ENCODE results near the gene CEACAM8. TPM values are rescaled to one million over a fixed set of nuclear protein-coding genes. Genes with fewer than 3 reads are reported as not detected.

CEACAM8 gene
- total RNA-seq, 1 experiment from 2014 or later = not detected

DNA sequence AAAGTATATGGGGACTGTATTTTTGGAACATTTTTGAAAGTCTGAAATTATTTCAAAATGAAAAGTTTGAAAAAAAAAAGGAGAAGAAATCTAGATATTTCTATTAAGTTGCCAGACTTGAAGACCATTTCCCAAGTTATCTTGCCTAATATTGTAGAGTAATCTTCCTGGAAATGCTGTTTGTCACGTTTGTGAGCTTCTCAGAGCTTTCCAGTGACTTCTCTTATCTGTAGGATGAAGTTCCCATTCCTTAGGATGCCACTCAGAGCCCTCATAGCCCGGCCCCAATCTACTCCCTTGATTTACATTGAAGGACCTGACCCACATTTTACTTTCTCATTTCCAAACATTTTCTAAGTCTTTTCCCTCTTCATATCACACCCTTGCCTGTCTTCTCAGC is 23.6 kb downstream of the CEACAM8 start:
- Histone ChIP-seq H3K79me1 (ENCODE audit: insufficient read depth, low read depth, low read length, poor library complexity, severe bottlenecking) (no peaks in the 10 kb centered on the region), H3K4ac (ENCODE audit: low read depth, low read length) (no peak overlapping the region), H3K9ac (ENCODE audit: extremely low read depth, insufficient read length, low read length) (no peak overlapping the region), H2AFZ (ENCODE audit: low read length) (no peak overlapping the region), H2BK15ac (ENCODE audit: low read depth, low read length) (no peak overlapping the region), H3K18ac (ENCODE audit: insufficient read length, low read depth, low read length) (no peak overlapping the region), H3K23me2 (ENCODE audit: insufficient read length, low read depth, low read length, poor library complexity, severe bottlenecking) (no peaks in the 10 kb centered on the region), H4K91ac (ENCODE audit: insufficient read length, low read depth, low read length) (no peak overlapping the region), H4K8ac (replicated peaks; ENCODE audit: insufficient read length, low read depth, low read length) (no peak overlapping the region), H3K9me3 (ENCODE audit: control insufficient read depth, low read depth, low read length) (no peaks in the 10 kb centered on the region), H3K4me2 (ENCODE audit: insufficient read depth, insufficient read length, low read length) (no peak overlapping the region), H2BK20ac (ENCODE audit: low read depth, low read length, poor library complexity, severe bottlenecking) (no peak overlapping the region), H3K56ac (ENCODE audit: insufficient read length, low read depth, low read length) (no peak overlapping the region), H3K23ac (ENCODE audit: insufficient read length, low read depth, low read length) (no peak overlapping the region), H4K20me1 (ENCODE audit: control insufficient read depth, insufficient read depth, insufficient read length) (no peaks in the 10 kb centered on the region), H2AK5ac (ENCODE audit: insufficient read length, low read length) (no peak overlapping the region), H3K27me3 (ENCODE audit: insufficient read depth, low read length) (no peaks in the 10 kb centered on the region), H3K4me1 (ENCODE audit: insufficient read depth, low read length) (no peaks in the 10 kb centered on the region), H4K5ac (ENCODE audit: insufficient read length, low read depth, low read length) (no peak overlapping the region), H3K27ac (ENCODE audit: insufficient read length, low read depth, low read length) (no peak overlapping the region), H3K79me2 (ENCODE audit: insufficient read depth, low read length) (no peaks in the 10 kb centered on the region), H3K14ac (ENCODE audit: insufficient read depth, low read length) (no peak overlapping the region), H2BK12ac (ENCODE audit: insufficient read length, low read depth, low read length) (no peak overlapping the region), H2BK120ac (ENCODE audit: low read depth, low read length, poor library complexity, severe bottlenecking) (no peak overlapping the region), H3T11ph (ENCODE audit: low read length) (no peak overlapping the region), H2BK5ac (ENCODE audit: insufficient read length, low read length) (no peak overlapping the region)
- Mint-ChIP-seq H3K27ac (no peak overlapping the region), H3K27me3 (ENCODE audit: low read depth) (peaks cover 26% of the 10 kb centered on the region), H3K4me1 (peaks cover 0 to 10% of the 10 kb centered on the region in 2 experiments; a peak in 2 of 4 replicates), H3K4me3 (no peak overlapping the region), H3K36me3 (ENCODE audit: insufficient read depth in 1 of 3, low read depth in 3 of 3) (no peaks in the 10 kb centered on the region), H3K9me3 (peaks cover 0 to 28% of the 10 kb centered on the region in 2 experiments; a peak in 3 of 5 replicates)
- TF ChIP-seq, protein P1, sequence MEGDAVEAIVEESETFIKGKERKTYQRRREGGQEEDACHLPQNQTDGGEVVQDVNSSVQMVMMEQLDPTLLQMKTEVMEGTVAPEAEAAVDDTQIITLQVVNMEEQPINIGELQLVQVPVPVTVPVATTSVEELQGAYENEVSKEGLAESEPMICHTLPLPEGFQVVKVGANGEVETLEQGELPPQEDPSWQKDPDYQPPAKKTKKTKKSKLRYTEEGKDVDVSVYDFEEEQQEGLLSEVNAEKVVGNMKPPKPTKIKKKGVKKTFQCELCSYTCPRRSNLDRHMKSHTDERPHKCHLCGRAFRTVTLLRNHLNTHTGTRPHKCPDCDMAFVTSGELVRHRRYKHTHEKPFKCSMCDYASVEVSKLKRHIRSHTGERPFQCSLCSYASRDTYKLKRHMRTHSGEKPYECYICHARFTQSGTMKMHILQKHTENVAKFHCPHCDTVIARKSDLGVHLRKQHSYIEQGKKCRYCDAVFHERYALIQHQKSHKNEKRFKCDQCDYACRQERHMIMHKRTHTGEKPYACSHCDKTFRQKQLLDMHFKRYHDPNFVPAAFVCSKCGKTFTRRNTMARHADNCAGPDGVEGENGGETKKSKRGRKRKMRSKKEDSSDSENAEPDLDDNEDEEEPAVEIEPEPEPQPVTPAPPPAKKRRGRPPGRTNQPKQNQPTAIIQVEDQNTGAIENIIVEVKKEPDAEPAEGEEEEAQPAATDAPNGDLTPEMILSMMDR (conservative IDR thresholded peaks at IDR 0.05) = no peak
- WGBS (ENCODE audit: extremely low coverage, insufficient read length, low lambda C conversion rate) = no CpG with 5 or more reads among the region's 2 CpGs
- no peak for DNase-seq

Data from H9 (cell line).